Pancreas (tissue), 10 donors: ENCODE results near the gene OGA. TPM values are rescaled to one million over a fixed set of nuclear protein-coding genes. Genes with fewer than 3 reads are reported as not detected.

ENCODE experiments used
- ATAC-seq, 4 donors: fragments of 200-7000 bp; cut with Tn5 transposase; one replicate each; pipeline versions ENCODE4 v1.8.0 to v1.9.1; 2020; ENCODE audit warnings: mild to moderate bottlenecking in 4 of 4, moderate library complexity in 4 of 4
- DNase-seq, 6 donors: peaks; one replicate each; pipeline ENCODE4 v3.0.0-alpha.2; 2020
- FAIRE-seq: peaks from 2 replicates; lab custom pipeline; 2012; peaks lifted over from hg19 to GRCh38; lab: Jason Lieb, UNC
- H3K27ac ChIP-seq, 4 donors: fragments of 200-600 bp; sonication (generic); 1 replicate in 3 of 4; 2 replicates in 1 of 4; pipeline versions ENCODE4 v1.5.0 to v1.8.0; 2020
- H3K27me3 ChIP-seq, 4 donors: fragments of 200-600 bp; one replicate each; pipeline ENCODE4 v1.8.0; 2021
- H3K36me3 ChIP-seq, 3 donors: fragments of 200-600 bp; sonication (generic) in 1 of 3; one replicate each; pipeline versions ENCODE4 v1.5.0 to v1.8.0; 2020 to 2021
- H3K4me1 ChIP-seq, 3 donors: fragments of 200-600 bp; one replicate each; pipeline ENCODE4 v1.8.0; 2021
- H3K4me3 ChIP-seq, 4 donors: fragments of 200-600 bp; sonication (generic) in 2 of 4; one replicate each; pipeline versions ENCODE4 v1.5.0 to v1.8.0; 2020 to 2021
- H3K9me3 ChIP-seq, 4 donors: fragments of 200-600 bp; one replicate each; pipeline ENCODE4 v1.8.0; 2021
- WGBS, 2 donors: extraction: QIAGEN DNeasy Blood & Tissue Kit; methylation state at CpG; one replicate each; pipeline ENCODE4 v1.1.7; 2013; 5-methylcytosine and 5-hydroxymethylcytosine counted together
- intact Hi-C, 3 donors: fragments of 100-400 bp; cut with DNase I; formaldehyde crosslinking; loops; one replicate each; pipeline versions ENCODE4 v1.11.1 to v1.14.2; 2022
- polyA plus RNA-seq, 2 donors: library from polyadenylated mRNA; stranded (reverse); fragments of 200-250 nt; gene quantifications; one replicate each; pipeline ENCODE4 v1.2.3, GENCODE V29; 2013
- total RNA-seq, 6 donors: library from RNA; stranded (reverse); fragmentation: NEBNext Ultra II Directional in 4 of 6; extraction: Animal tissue kit (Norgen Biotek cat#: 25700) in 4 of 6; gene quantifications; one replicate each; pipeline versions ENCODE4 v1.2.1 to v1.2.4, GENCODE V29; 2021 to 2023
- TF ChIP-seq, protein P1 (sequence below), 4 donors: fragments of 200-600 bp; sonication (generic) in 3 of 4; IDR thresholded peaks; one replicate each; pipeline versions ENCODE4 v1.5.0 to v1.8.0; 2021; ENCODE audit warnings: antibody characterized with exemption in 4 of 4
- donor health status: healthy with polysubstance abuse.
- donor health status: DM: no; HTN: no; CAD: no; lungs with moderate emphysema.
- donor health status: DM: no; HTN: no; CAD: no.
- donor health status: control.
- donor health status: control.
- donor health status: Bipolar disorder and iron deficiency.
- donor health status: DM: yes; HTN: yes; CAD: no.
- donor health status: DM: no; HTN: no; CAD: no.
- donor health status: DM: no; HTN: no; CAD: no.
- donor health status: DM: yes; HTN: yes; CAD: no.

OGA gene
- total and polyA plus RNA-seq, 8 donors: 29.3 to 57.3 (median 32.2) TPM

DNA sequence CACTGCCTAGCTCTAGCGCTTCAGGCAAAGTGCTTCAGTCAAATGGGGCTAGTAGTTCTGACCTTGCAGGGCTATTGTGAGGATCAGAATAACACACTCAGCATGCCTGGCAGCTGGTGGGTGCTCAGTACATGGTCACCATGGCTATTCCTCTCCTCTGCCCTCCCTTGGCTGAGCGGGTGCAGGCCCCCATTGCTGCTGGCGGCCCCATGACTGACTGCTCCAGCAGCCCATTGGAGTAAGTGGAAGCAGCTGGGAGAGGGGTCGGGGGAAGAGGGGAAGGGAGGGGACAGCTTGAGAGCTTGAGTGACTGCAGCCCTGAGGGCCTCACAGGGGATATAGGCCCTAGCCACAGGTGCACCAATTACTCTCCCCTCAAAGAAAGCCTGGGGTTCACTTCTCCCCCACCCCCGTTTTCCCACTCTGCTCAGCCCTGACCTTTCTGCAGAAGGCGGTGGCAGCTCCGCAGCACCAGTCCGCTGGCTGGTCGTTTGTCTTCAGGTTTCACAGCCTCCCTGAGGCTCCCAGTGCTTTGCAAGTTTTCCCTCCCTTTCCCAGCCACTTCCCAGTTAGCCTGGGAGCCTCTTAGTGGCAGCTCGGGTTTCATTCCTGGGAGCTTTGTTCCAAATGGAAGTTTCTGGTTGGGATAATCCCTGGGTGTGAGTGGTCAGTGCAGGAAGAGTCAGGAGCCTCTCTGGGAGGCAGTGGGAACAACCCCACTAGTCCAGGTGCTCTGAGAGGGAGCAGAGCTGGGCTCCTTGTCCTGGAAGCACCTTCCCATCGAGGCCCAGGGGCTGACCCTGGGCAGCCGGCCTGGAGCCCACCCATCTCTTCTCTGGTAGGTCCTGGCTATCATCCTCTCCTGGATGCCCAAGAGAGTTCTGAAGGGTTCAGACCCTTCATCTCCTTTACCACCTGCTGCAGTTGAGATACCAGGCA lies 58.7 kb downstream of the OGA start:
- no peak for ATAC-seq
- Histone ChIP-seq H3K27ac (no peak overlapping the region), H3K4me1 (no peaks in the 10 kb centered on the region), H3K36me3 (no peaks in the 10 kb centered on the region), H3K4me3 (no peak overlapping the region), H3K9me3 (no peaks in the 10 kb centered on the region), H3K27me3 (no peaks in the 10 kb centered on the region)
- intact Hi-C loops: no loop called here
- no peak for DNase-seq
- FAIRE-seq: no peak
- TF ChIP-seq, protein P1, sequence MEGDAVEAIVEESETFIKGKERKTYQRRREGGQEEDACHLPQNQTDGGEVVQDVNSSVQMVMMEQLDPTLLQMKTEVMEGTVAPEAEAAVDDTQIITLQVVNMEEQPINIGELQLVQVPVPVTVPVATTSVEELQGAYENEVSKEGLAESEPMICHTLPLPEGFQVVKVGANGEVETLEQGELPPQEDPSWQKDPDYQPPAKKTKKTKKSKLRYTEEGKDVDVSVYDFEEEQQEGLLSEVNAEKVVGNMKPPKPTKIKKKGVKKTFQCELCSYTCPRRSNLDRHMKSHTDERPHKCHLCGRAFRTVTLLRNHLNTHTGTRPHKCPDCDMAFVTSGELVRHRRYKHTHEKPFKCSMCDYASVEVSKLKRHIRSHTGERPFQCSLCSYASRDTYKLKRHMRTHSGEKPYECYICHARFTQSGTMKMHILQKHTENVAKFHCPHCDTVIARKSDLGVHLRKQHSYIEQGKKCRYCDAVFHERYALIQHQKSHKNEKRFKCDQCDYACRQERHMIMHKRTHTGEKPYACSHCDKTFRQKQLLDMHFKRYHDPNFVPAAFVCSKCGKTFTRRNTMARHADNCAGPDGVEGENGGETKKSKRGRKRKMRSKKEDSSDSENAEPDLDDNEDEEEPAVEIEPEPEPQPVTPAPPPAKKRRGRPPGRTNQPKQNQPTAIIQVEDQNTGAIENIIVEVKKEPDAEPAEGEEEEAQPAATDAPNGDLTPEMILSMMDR (IDR thresholded peaks at IDR 0.05): no peak
- 71 to 84% methylated on average over 12 of the region's 12 CpGs for WGBS, 2 donors

DNA sequence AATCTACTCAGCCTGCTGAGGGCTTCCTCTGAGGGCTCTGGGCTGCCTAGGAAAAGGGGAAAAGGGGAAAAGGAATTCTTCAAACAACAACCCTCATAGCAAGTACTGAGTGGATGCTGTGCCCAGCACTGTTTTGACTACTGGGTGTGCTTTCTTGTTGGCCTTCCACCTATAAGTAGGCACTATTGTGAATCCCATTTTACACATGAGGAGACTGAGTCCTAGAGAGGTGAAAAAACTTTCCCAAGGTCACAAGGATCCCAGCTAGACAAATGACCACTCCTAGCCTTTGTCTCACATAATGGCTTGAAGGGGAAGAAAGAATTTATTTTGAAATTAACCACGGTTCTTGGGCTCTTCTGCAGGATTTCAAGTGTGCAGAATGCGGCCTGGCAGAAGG lies 59.4 kb downstream of the OGA start:
- no peaks in the 10 kb centered on the region for H3K27me3 ChIP-seq
- FAIRE-seq (no peak), DNase-seq (no peak), ATAC-seq (no peak)
- H3K36me3 ChIP-seq: no peaks in the 10 kb centered on the region
- H3K9me3 ChIP-seq: no peaks in the 10 kb centered on the region
- TF ChIP-seq, protein P1 (IDR thresholded peaks at IDR 0.05): no peak
- no peak overlapping the region for H3K4me3 ChIP-seq
- WGBS, 2 donors: 70 to 79% methylated on average over 2 of the region's 2 CpGs
- H3K27ac ChIP-seq: no peak overlapping the region
- no peaks in the 10 kb centered on the region for H3K4me1 ChIP-seq
- intact Hi-C loops: no loop called here

DNA sequence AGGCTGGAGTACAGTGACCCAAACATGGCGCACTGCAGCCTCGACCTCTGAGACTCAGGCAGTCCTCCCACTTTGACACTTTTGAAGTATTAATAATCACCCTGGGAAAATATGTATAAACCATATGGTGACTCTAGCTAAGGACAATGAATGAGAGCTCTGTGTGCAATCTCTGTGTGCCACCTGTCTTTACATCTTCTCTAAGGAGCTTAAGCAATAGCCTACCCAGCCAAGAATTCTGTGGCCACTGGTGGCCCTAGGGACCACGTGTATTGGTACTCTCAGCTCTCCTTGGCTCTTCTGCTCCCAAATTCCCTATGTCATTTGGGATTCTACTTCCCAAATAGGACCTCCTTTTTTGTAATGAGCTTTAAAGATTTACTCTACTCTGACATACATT lies 66.0 kb downstream of the OGA start:
- no peak overlapping the region for H3K4me3 ChIP-seq
- FAIRE-seq: no peak
- intact Hi-C loops: no loop called here
- WGBS, 2 donors: 61 to 64% methylated on average over 3 of the region's 3 CpGs
- no peak overlapping the region for H3K27ac ChIP-seq
- TF ChIP-seq, protein P1 (IDR thresholded peaks at IDR 0.05): no peak
- no peaks in the 10 kb centered on the region for H3K4me1 ChIP-seq
- no peaks in the 10 kb centered on the region for H3K9me3 ChIP-seq
- DNase-seq: no peak
- no peaks in the 10 kb centered on the region for H3K36me3 ChIP-seq
- no peak for ATAC-seq
- H3K27me3 ChIP-seq: no peaks in the 10 kb centered on the region

DNA sequence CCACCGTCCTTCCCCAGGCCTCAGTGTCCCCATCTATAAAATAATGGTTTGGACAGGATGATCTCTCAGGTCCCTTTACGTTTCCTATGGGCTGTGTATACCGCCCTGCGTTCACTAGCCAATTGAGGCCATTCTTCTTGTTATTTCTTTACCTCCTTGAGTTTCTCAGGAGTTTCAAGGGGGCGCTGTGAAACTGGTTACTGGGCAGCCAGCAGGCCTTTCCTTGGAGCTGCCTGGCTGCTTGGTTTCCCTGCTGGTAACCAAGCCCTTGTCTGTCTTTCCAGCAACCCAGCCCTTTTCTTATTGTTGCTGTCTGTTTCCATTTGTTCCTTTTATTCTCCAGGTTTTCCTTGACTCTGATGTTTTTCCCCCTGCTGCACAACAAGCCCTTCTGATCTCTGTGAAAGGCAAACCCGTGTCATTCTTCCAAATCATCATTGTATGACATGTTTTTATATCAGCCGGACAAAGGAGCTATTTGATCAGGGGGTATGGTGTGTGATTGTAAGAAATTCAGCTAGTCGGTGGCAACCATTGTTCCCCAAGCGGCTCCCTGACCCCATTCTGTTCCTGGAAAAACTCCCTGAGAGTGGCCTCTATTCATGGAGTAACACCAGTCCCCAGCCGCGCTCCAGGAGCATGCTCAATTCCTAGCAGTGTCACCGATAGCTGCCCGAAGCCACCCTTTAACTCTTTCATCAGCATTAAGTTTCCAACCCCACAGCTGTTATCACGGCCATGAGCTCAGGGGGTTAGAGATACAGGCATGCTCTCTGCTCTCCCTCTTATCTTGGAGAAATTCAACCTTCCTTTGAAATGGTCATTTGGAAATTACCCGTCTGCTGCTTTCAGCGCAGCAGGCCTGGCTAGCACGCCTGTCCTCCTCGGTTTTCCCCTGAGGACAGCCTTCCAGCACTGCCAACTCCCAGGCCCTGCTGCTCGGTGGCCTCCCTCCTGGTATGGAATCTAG lies 68.9 kb downstream of the OGA start:
- TF ChIP-seq, protein P1 (IDR thresholded peaks at IDR 0.05): no peak
- no peak overlapping the region for H3K27ac ChIP-seq
- H3K4me3 ChIP-seq: no peak overlapping the region
- FAIRE-seq (no peak), DNase-seq (no peak), ATAC-seq (no peak)
- no peaks in the 10 kb centered on the region for H3K4me1 ChIP-seq
- intact Hi-C loops: no loop called here
- no peaks in the 10 kb centered on the region for H3K27me3 ChIP-seq
- 84 to 87% methylated on average over 19 of the region's 19 CpGs for WGBS, 2 donors
- no peaks in the 10 kb centered on the region for H3K9me3 ChIP-seq
- no peaks in the 10 kb centered on the region for H3K36me3 ChIP-seq
